ENCODE measurements around the gene DEFB131B.
"Not testable (repeated sequence)": the region's sequence is repeated elsewhere in the genome, so short reads cannot be mapped to it uniquely, and the experiment has no call there.

Gene DEFB131B

DNA sequence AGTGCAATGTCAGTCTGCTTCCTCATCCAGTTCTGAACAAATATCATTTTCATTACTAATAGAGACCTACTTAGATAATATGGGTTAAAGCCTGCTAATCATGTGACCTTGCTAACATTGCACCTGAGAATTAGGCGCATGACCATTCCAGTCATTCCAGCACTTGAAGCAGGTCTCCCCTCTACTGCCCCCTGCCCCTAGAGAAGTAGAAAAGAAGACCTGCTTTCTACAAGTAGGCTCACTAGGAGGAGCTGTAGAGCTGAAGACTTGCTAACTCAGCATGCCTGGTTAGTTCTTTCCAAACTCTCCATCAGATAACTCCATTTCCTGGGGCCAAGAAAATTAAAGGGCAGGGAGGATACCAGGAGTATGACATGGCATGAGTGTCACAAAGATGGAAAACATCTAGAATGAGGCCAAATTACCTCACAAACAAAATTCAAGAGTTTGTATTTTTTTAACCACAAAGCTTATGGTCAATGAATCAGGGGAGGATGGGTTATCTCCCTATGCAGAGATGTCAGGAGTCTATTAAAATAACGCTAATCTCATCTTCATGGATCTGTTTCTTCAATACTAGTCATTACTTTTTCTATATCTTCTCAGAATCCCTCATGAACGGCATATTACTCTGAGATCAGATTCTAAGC lies 14.2 kb upstream of the DEFB131B start:
- TF ChIP-seq CTCF (IDR thresholded peaks at IDR 0.05; ENCODE audit: insufficient read depth, low read length) = peak; percentile 54
- H3K4me3 ChIP-seq (replicated peaks; ENCODE audit: insufficient read depth, low read length); H3K27me3 ChIP-seq (ENCODE audit: insufficient read depth, poor library complexity, severe bottlenecking); H3K27ac ChIP-seq (replicated peaks): not testable (repeated sequence)
- peak; percentile 35 to 68 for DNase-seq (ENCODE audit: low read depth in 1 of 2, low spot score in 1 of 2)

DNA sequence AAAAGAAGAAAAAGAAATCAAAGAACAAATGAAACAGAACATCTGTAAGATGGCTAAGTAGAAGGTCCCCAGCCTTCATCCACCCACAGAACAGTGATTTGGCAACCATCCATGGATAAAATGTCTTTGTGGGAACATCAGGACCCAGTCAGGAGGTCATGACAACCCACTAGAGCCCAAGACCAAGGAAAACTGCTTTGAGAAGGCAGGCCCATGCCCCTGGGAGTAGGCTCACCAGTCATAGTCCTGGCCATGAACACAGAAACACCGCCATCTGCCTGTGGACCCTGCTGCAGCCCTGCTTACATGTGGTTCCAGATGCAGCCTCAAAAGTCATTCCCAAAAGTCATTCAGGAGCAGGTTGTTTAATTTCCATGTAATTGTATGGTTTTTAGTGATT lies 11.0 kb upstream of the DEFB131B start:
- not testable (repeated sequence) for H3K4me3 ChIP-seq (replicated peaks; ENCODE audit: insufficient read depth, low read length); H3K27ac ChIP-seq (replicated peaks); DNase-seq (ENCODE audit: low read depth in 1 of 2, low spot score in 1 of 2); H3K27me3 ChIP-seq (ENCODE audit: insufficient read depth, poor library complexity, severe bottlenecking)

- not testable (repeated sequence) for DNase-seq (ENCODE audit: low read depth in 1 of 2, low spot score in 1 of 2); H3K27ac ChIP-seq (replicated peaks); H3K4me3 ChIP-seq (replicated peaks; ENCODE audit: insufficient read depth, low read length); H3K27me3 ChIP-seq (ENCODE audit: insufficient read depth, poor library complexity, severe bottlenecking)
Measured at GRCh38 chr11:71869931-71870330, 8.3 kb upstream of the DEFB131B start.

DNA sequence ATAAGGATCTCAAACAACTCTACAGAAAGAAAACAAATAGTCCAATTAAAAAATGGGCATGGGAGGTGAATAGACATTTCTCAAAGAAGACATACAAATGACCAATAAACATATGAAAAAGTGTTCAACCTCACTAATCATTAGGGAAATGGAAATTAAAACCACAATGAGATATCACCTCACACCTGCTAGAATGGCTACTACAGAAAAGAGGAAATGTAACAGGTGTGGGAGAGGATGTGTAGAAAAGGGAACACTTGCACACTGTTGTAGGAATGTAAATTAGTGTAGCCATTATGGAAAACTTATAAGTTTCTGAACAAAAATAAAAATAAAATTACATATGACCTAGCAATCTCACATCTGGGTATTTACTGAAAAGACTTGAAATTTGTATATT lies 7.6 kb upstream of the DEFB131B start:
- not testable (repeated sequence) for H3K27me3 ChIP-seq (ENCODE audit: insufficient read depth, poor library complexity, severe bottlenecking); DNase-seq (ENCODE audit: low read depth in 1 of 2, low spot score in 1 of 2); H3K4me3 ChIP-seq (replicated peaks; ENCODE audit: insufficient read depth, low read length); H3K27ac ChIP-seq (replicated peaks)
- peak; percentile 66; the same call in 1 of the 2 replicates for TF ChIP-seq SPI1 (IDR thresholded peaks at IDR 0.05; ENCODE audit: borderline replicate concordance, low read depth)

DNA sequence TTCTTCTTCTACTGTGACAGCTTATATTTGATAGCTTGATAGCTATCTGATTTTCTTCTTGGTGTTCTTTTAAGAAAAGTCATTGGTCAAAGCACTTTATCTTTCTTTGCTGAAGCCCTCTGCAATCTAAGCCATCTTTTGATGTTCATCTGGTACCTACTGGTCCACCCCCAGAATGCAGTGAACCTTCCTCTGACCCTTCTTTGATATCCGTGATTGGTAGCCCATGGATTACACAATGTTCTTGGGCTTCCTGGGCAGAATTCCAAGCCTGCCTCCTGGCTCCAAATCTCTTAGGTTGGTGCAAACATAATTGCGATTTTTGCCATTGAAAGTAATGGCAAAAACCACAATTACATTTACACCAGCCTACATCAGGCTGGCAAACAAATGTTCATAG lies 2.0 kb upstream of the DEFB131B start:
- not testable (repeated sequence) for DNase-seq (ENCODE audit: low read depth in 1 of 2, low spot score in 1 of 2); H3K27me3 ChIP-seq (ENCODE audit: insufficient read depth, poor library complexity, severe bottlenecking); H3K4me3 ChIP-seq (replicated peaks; ENCODE audit: insufficient read depth, low read length); H3K27ac ChIP-seq (replicated peaks)

GRCh38 chr11:71885806-71886205 lies 7.6 kb downstream of the DEFB131B start:
- not testable (repeated sequence) for H3K4me3 ChIP-seq (replicated peaks; ENCODE audit: insufficient read depth, low read length); H3K27ac ChIP-seq (replicated peaks); DNase-seq (ENCODE audit: low read depth in 1 of 2, low spot score in 1 of 2); H3K27me3 ChIP-seq (ENCODE audit: insufficient read depth, poor library complexity, severe bottlenecking)

DNA sequence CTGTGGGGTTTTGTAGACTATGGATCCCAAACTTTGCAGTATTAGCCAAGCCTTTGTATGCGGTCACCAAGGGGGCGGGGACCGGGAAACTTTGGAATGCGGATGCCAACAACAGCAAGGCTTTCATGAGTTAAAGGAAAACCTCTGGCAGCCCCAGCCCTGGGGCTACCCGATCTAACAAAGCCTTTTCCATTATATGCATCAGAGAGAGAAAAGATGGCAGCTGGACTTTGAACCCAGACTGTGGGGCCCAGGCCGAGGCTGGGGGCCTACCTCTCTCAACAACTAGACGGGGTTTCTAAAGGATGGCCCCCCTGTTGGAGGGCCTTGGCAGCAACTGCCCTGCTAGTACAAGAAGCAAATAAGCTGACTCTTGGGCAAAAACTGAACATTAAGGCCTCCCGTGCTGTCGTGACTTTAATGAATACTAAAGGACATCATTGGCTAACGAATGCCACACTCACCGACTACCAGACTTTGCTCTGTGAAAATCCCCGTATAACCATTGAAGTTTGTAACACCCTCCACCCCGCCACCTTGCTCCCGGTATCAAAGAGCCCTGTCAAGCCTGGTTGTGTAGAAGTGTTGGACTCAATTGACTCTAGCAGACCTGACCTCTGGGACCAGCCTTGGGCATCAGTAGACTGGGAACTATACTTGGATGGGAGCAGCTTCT lies 10.2 kb downstream of the DEFB131B start:
- H3K27ac ChIP-seq (replicated peaks); H3K4me3 ChIP-seq (replicated peaks; ENCODE audit: insufficient read depth, low read length); DNase-seq (ENCODE audit: low read depth in 1 of 2, low spot score in 1 of 2); H3K27me3 ChIP-seq (ENCODE audit: insufficient read depth, poor library complexity, severe bottlenecking): not testable (repeated sequence)

GRCh38 chr11:71889181-71889872 lies 11.1 kb downstream of the DEFB131B start:
- not testable (repeated sequence) for H3K27ac ChIP-seq (replicated peaks)

DNA sequence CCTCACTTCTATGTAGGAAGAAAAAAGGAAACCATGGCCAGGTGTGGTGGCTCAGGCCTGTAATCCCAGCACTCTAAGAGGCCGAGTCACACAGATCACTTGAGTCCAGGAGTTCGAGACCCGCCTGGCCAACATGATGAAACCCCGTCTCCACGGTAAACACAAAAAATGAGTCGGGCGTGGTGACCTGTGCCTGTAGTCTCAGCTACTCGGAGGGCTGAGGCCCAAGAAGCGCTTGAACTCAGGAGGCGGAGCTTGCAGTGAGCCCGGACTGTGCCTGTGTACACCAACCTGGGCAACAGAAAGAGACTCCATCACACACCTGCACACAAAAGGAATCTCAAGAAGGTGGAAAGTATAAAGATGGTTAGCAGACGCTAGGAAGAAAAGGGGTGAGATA lies 17.7 kb downstream of the DEFB131B start:
- Histone ChIP-seq H3K27me3 (ENCODE audit: insufficient read depth, poor library complexity, severe bottlenecking) (no peaks in the 10 kb centered on the region), H3K4me3 (replicated peaks; ENCODE audit: insufficient read depth, low read length) (no peak overlapping the region), H3K27ac (replicated peaks) (no peak overlapping the region)
- DNase-seq (ENCODE audit: low read depth in 1 of 2, low spot score in 1 of 2) = peak in 1 of 2 experiments; percentile 2
- TF ChIP-seq SPI1 (IDR thresholded peaks at IDR 0.05; ENCODE audit: borderline replicate concordance, low read depth) = no peak
- no peak for TF ChIP-seq REST (IDR thresholded peaks at IDR 0.05; ENCODE audit: insufficient replicate concordance, low read depth)
- no peak for TF ChIP-seq CTCF (IDR thresholded peaks at IDR 0.05; ENCODE audit: insufficient read depth, low read length)
- TF ChIP-seq GABPA (IDR thresholded peaks at IDR 0.05; ENCODE audit: low read depth) = no peak

More at GRCh38 chr11:71889181-71889872, 11.1 kb downstream of the DEFB131B start:
- not testable (repeated sequence) for DNase-seq (ENCODE audit: low read depth in 1 of 2, low spot score in 1 of 2); H3K27me3 ChIP-seq (ENCODE audit: insufficient read depth, poor library complexity, severe bottlenecking); H3K4me3 ChIP-seq (replicated peaks; ENCODE audit: insufficient read depth, low read length)

GRCh38 chr11:71901137-71901536 lies 22.9 kb downstream of the DEFB131B start:
- not testable (repeated sequence) for H3K27ac ChIP-seq (replicated peaks); H3K4me3 ChIP-seq (replicated peaks; ENCODE audit: insufficient read depth, low read length); H3K27me3 ChIP-seq (ENCODE audit: insufficient read depth, poor library complexity, severe bottlenecking); DNase-seq (ENCODE audit: low read depth in 1 of 2, low spot score in 1 of 2)
